Esophagus squamous epithelium (tissue), 4 donors: Measurements from ENCODE around the gene SARNP.

Source experiments
- POLR2A ChIP-seq, 4 donors: fragments of 450-650 bp; IDR thresholded peaks; one replicate each; pipeline ENCODE4 v1.6.1; 2017; ENCODE audit warnings: antibody characterized with exemption in 4 of 4, mild to moderate bottlenecking in 4 of 4, moderate library complexity in 3 of 4
- TF ChIP-seq, protein P1 (sequence below), 6 experiments: fragments of 450-650 bp in 4 of 6; fragments of 200-600 bp in 2 of 6; sonication (generic) in 2 of 6; IDR thresholded peaks; one replicate each; pipeline ENCODE4 v1.5.1; 2016 to 2019; ENCODE audit warnings: antibody characterized with exemption in 6 of 6, mild to moderate bottlenecking in 4 of 6, moderate library complexity in 4 of 6

DNA sequence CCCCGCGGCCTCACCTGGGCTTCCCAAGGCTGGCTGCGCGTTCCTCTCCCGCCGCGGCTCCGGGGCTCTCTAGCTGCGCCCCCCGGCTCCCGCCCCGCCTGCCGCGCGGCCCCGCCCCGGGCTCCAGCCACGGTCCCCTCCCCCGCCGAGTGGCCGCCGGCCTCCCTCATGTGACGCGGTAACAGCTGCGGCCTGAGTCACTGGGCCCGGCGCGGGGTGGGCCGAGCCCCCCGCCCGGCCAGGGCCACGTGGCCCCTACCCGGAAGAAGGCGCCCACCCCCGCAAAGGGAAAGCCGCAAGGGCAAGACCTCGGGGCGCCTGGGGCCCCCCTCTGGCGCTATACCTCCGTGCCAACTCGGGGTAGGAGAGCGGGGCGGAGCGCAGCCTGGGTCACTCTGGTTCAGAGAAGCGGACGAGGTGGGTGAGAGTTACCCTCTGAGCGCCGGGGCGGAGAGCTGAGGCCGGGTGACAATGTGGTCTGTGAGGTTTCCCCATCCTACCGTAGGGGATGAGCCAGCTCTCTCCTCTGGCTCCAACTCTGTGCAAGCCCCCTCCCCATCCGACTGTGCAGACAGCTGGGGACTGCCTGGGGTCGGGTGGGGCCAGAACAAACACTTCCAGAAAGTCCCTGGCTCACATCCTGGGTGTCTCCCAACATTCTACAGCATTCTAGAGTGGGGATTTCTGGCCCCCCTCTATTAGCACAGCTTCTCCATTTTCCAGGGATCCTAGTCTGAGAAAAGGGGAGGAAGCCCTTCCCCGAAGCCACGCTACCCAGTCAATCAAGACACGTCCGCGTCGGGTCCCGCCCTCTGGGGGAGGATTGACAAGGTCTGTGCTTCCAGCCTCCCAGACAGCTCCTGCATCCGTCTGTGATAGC, 88.3 kb downstream of the SARNP start, which contains the start of gene CD63:
- TF ChIP-seq, protein P1, sequence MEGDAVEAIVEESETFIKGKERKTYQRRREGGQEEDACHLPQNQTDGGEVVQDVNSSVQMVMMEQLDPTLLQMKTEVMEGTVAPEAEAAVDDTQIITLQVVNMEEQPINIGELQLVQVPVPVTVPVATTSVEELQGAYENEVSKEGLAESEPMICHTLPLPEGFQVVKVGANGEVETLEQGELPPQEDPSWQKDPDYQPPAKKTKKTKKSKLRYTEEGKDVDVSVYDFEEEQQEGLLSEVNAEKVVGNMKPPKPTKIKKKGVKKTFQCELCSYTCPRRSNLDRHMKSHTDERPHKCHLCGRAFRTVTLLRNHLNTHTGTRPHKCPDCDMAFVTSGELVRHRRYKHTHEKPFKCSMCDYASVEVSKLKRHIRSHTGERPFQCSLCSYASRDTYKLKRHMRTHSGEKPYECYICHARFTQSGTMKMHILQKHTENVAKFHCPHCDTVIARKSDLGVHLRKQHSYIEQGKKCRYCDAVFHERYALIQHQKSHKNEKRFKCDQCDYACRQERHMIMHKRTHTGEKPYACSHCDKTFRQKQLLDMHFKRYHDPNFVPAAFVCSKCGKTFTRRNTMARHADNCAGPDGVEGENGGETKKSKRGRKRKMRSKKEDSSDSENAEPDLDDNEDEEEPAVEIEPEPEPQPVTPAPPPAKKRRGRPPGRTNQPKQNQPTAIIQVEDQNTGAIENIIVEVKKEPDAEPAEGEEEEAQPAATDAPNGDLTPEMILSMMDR (IDR thresholded peaks at IDR 0.05), result no peak
- peak in 2 of 4 donors; percentile 86 to 92 for TF ChIP-seq POLR2A (IDR thresholded peaks at IDR 0.05)
